AG20443 (cell line): Measurements from ENCODE around the gene ANGPTL7.
"Not testable (repeated sequence)": the region's sequence is repeated elsewhere in the genome, so short reads cannot be mapped to it uniquely, and the experiment has no call there.

Experiments used
- DNase-seq: peaks from one replicate; pipeline ENCODE4 v3.0.0; 2012; ENCODE audit warnings: low spot score, mixed read lengths

ANGPTL7 gene, protein sequence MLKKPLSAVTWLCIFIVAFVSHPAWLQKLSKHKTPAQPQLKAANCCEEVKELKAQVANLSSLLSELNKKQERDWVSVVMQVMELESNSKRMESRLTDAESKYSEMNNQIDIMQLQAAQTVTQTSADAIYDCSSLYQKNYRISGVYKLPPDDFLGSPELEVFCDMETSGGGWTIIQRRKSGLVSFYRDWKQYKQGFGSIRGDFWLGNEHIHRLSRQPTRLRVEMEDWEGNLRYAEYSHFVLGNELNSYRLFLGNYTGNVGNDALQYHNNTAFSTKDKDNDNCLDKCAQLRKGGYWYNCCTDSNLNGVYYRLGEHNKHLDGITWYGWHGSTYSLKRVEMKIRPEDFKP

DNA sequence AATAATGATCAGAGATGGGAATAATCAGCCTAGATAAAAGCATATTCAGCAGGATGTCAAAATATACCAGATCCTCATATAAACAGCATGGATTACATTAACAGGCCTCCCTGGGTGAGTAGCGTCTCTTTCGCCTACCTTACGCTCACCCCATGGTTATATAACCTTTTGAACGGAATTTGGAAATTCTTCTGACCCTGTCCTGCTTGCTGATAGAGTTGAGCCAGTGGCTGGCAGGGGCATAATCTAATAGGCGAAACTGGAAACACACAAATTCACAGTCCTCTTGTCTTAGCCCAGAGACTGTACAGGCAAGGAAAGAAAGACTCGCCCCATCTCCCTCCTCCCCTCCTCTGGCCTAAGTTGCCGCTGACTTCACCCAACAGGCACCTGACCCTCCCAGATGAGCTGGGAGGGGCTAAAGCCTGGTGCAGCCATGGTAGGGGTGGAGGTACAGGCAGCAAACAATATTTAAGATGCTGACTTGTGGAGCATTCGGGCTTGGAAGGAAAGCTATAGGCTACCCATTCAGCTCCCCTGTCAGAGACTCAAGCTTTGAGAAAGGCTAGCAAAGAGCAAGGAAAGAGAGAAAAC lies at the start of gene ANGPTL7:
TSS of gene ANGPTL7 (plus strand) at position 498 of the 594 bp plus-strand sequence. CDS start 225 bp downstream, outside the sequence.
- DNase-seq, result no peak

DNA sequence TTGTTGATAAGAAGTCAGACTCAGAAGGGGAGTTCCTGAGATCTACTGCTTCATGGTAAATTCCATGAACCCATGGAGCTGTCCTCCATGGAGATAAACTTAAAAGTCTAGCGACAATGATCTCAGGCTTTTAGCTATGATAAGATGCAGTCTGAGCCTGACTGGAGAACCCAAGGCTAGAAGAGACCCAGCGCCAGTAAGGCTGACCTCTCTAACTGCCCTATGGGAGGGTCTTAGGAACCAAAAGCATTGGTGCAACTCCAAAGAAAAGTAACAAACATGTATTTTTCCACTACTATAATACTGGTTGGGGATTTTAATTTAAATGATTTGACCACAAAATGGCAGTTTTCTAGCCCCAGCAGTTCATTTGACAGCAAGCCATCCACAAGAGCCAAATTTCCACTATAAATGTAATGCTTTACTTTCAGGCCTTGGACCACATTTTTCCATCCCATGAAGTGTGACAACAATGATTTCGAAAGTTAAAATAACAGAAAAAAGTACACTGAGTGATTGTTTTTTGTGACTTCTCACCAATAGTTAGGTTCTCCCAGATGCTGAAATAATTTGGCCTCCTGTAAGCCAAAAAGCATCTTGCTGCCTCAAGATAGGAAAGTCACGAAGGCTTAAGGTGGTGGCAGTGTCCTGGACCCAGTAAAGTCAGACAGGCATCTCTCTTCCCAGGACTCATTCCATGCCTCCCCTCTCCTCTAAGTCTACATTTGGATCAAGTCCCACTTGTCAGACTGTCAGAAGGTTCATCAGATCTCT lies 46.4 kb upstream of the ANGPTL7 start:
- no peak for DNase-seq

DNA sequence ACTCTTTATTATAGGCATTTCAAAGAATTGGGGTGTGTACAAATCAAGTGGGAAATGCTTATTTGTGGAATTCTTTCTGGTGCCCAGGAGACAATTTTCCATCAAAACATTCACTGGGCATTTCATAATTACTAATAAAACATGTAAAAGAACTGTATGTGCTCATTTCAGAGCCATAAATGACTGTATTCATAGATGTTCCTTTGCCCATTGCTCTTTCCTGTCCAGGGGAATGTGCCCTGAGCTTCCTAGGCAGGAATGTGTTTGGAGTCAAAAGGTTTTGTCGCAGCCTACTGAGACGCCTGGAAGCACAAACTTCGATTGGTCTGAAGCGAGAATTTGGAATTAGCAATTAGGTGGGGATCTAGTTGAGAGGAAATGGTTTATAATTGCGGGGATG lies 45.8 kb upstream of the ANGPTL7 start:
- DNase-seq, result no peak

DNA sequence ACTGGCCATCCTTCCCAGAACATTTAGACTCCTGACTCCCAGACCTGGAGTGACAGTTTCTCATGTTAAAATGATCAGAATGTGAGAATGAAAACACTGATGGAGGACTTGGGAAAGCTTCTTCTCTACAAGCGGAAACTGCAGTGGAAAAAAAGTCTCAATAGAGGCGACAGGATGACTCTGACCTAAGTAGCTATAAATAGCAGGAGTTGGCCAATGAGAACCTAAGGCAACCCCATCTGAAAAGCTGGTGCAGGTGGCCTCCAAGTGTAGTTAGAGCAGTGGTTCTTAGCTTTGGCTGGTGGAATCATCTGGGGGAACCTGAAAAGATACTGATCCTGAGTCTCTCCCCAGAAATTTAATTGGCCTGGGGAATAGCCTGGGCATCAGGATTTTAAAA lies 45.2 kb upstream of the ANGPTL7 start:
- no peak for DNase-seq

DNA sequence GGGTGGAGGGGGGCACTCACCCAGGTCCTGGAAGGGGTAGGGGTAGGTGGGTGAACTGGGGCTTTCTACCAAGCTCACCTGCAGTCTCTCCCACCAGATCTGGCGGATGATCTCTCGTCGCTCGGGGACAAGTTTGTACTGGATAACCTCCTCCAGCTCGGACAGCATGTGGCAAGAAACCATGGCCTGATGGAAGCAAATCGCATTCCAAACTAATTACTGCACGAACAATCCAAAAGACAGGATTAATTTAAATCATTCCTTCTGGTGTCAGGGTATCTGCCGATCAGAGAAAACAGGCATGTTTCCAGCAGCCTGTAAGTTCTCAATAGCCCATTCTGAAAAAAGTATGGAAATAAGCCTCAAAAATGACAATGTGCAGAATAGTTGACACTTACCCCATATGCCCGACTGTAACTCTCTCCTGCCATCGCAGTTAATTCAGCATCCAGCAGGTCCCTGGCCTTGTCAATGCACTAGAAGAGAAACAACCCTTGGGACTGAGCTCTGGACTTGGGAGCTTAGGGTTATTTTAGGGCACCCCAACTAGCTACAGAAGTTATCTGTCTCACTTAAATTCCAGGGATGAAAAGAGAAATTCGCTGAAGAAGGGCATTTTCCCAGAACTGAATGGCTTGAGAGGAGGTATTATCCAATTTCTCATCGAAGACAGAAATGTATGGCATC lies 44.4 kb upstream of the ANGPTL7 start:
- no peak for DNase-seq

DNA sequence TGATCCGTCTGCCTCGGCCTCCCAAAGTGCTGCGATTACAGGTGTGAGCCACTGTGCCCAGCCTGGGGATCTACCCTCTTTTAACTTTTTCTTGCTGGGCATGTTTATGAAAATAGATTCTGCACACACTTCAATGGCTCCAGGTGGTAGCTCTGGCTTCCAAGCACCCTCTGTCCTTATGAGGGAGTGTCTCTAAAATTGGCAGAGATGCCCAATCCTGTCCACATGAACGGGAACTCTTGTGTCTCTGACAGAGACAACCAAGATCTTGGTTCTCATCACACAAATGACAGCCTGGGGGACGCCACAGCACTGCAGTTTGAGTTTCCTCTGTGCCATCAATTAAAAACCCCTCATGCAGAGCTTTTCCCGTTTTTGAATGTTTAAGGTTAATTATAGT lies 43.4 kb upstream of the ANGPTL7 start:
- DNase-seq, result no peak

DNA sequence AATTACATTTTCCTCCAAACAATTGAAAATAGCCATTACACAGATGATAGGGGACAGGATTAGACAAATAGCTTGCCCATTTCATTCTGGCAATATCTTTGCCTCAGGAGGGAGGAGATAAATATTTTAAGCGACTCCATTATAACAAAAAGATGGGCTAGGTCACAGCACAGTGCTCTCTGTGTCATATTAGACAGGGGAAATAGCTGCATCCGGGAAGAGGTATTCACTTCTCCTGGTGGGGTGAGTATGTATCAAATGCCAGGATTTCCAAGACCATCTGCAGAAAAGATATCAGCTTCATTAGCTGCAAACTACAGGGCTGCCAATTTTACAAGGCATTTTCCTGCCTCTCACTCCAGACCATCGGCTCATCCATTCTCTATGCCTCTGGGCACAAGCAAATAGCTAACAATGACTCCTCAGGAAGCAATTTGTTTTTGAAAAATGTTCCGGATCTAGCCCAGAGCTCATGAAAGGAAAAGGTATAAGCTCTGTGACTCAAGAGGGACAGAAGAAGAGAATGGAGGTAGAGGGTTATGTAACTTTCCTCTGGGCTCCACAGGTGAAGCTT lies 41.9 kb upstream of the ANGPTL7 start:
- DNase-seq, result no peak

DNA sequence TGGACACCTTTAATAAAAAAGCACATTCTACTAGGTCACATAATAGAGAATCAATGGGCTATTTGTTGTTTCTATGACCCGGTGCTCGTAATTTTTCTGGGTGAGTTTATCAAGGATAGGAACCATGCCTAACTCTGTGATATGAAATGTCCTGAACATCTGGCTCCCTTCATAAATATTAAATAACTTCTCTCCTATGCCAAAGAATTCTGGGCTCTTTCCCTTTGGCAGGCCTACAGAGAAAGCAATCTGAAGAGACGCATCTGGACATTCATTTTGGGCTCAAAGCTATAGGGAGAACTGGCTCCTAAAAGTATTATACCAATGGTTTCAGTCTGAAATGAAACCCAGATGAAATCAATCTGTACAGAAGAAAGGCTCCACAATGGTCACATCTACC lies 38.8 kb upstream of the ANGPTL7 start:
- no peak for DNase-seq

DNA sequence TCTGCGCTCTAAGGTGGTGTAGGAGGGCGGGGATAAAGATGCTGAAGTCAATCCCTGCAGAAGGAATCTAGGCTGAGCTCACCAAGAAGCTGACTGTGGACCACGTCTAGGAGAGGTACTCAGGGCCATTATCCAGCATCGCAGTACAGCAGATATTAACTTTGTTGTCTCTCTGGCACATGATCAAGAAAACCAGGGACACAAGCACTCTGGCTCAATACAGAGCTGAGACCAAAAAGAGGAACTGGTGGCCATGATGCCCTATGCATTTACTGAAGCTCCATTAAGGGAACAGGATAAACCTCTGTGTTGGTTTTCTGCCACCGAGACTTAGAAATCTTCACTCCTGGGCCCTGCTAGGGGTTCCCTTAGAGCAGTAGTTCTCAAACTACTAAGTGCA lies 38.0 kb upstream of the ANGPTL7 start:
- no peak for DNase-seq

DNA sequence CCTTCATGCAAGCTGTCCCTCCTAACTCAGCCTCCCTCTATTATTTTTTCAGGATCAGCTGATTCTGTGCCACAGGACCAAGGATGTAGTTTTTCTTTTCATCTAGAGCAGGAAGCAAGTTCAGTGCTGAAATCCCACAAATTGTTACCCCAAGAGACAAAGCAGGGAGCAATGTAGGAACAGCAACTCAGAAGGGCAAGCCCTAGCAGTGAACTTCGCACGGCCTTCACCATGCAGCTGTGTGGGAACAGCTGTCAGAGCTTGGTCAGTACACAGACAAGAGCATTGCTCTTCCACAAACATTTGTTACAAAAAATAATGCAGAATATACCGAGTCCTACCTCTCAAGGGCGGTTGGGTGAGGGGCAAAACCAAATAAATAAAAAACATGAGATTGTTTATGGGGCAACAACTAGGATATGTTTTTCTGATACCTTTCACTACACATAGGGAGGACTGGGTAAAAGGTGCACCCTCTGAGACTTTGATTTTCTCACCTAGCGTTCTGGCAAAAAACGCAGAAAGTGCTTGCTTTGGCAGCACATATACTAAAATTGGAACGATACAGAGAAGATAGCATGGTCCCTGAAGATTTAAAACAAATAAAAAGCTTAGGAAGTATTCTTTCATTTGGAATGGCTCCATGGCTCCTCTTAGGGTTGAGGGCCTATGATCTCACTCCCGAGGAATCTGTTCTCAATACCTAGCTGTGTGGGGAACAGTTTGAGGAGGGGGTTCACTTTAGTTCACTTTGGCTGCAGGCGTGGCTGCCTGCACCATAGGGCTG lies 37.1 kb upstream of the ANGPTL7 start:
- DNase-seq, result no peak

DNA sequence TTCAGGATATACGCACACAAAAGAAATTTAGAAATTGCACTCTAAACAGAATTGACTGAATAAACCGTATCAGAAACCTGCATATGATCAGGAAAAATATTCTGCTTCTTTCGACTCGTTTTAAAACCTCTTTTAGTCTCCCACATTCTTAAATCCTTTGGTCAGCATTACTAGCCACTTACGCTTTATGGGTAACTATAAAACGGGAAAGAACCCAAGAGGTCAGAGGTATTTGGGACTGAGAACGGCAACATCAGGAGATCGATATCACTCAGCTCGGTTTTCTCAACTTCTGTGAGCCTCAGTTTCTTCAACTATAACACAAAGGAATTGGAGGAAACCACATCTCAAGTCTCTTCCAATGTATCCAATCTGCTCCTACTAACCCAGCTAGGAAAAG lies 36.4 kb upstream of the ANGPTL7 start:
- no peak for DNase-seq

DNA sequence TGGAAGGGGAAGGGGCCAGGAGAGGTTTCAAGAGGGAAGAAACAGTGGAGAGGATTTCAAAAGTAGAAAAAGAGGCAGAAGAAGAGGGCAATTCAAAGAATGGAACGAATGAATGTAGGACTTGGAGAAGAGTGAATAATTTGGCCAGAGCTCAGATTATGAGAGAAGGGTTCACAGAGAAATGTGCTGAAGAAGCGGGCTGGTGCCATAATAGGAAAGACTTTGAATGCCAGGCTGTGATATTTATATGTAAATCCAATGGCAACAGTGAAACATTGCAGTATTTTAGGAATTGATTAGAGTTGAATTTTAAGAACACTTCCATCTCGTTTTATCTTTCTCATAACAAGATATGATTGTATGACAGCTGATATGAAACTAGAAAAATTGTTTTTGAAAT lies 36.0 kb upstream of the ANGPTL7 start:
- no peak for DNase-seq

DNA sequence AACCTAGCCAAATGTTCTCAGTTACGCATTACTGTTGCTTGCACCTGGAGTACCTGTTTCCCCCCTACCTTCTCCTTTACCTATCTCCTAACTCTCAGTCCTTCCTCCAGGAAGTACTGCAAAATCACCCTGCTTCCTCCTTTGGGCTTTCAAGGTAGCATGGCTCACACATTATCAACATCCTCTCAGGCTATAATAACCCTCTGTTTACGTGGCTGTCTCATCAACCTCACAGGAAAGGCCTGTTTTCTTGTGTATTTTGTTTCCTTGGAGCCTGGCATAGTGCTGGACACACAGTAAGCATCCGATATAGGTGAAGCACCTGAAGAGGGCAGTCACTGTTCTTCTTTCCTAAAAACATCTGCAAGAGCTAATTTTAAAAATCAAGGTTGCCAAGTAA lies 32.7 kb upstream of the ANGPTL7 start:
- DNase-seq, result no peak

DNA sequence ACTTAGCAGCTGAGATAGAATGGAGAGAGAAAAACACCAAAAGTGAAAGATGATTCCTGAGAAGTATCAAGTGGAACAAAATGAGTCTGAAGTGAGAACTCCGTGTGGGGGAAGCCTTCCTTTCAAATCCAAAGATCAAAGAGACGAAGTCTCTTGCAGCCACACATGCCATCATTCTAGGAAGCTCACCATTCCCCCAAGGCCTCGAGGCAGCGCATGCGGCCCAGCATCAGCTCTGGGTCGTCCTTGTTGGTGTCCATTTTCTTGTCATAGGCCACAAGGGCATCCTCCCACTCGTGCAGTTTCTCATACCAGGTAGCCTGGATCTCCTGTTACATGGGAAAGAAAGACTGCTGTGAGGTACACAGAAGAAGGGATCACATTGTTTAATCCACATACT lies 32.2 kb upstream of the ANGPTL7 start:
- no peak for DNase-seq

DNA sequence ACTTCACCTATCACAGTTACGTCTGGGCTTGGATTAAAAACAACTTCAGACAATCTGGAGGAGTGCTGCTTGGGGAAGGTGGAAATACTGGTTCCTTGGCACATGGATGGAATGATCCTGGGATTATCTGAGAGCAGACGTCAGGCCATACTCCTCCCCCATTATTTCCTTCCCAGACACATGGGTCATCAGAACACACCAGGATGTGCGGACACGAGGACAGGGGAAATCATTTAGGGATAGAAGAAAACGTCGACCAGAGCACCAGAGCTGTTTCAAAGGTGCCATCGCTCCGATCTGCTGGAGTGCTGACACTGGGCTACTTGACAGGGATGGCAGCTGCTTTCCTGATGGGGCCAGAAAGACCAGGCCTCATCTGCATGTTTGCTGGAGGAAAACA lies 31.8 kb upstream of the ANGPTL7 start:
- no peak for DNase-seq

DNA sequence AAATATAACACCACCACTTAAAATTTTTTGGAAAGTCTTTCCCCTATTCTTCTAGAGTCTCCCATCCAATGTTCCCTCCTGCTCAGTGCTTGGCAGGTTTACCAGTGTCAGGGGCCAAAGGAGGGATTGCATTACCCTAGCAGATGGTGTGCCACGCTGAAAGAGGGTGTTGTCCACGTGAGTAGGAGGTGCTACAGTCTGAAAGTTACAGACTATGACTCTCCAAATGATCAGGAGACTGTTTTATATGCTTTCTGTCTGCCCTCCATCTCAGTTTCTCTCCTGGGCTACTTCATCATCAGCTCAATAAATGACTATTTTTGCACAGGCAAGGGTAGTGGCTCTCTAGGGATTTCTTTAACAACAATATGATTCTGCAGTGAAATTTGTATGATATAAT lies 31.3 kb upstream of the ANGPTL7 start:
- peak; percentile 70 for DNase-seq

DNA sequence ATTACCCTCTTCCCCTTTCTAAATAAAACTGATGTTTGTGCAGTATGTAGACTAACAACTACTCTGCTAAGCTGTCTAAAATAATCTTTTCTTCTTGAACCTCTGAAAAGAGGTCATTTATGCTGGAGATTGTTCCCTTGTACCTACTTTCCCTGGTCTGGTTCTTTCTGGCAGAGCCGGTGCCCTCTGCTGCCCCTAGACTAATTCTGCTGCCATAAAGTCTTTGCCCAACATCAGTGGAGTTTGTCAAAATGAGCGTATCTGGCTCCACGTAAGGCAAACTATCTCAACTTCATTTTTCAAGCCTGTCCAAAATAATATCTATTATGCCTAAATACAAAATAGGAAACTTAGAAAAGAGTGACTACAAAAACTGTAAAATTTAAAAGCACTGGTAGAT lies 30.9 kb upstream of the ANGPTL7 start:
- DNase-seq, result no peak

DNA sequence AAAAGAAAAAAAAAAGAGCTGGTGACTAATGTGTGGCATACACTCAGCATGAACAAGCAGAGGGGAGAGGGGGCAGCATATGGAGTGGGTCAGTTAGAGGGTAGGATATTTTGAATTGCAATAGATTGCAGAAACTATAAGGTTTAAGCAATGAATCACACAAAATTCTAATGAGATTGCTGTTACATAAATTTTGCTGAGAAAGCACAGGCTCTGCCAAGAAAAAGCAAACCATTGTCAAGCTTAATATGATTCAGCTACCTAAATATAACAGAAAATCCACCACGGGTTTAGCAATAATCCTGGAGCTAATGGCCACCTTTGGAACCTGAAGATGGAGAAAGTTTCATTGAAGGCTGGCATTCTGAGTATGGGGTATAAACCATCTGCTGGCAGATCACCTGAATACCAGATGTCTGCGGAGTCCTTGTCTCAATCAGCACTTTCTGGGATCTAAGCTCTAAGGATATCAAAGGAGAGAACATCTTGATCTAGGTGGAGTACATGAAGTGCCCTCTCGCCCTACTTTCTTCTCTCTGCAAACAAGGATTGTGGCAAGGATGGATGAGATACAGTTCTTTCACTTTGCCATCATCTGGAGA lies 30.3 kb upstream of the ANGPTL7 start:
- peak; percentile 85 for DNase-seq

DNA sequence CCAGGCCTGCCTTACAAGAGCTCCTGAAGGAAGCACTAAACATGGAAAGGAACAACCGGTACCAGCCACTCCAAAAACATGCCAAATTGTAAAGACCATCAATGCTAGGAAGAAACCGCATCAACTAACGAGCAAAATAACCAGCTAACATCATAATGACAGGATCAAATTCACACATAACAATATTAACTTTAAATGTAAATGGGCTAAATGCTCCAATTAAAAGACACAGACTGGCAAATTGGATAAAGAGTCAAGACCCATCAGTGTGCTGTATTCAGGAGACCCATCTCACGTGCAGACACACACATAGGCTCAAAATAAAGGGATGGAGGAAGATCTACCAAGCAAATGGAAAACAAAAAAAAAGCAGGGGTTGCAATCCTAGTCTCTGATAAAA lies 26.4 kb upstream of the ANGPTL7 start:
- DNase-seq, result not testable (repeated sequence)

DNA sequence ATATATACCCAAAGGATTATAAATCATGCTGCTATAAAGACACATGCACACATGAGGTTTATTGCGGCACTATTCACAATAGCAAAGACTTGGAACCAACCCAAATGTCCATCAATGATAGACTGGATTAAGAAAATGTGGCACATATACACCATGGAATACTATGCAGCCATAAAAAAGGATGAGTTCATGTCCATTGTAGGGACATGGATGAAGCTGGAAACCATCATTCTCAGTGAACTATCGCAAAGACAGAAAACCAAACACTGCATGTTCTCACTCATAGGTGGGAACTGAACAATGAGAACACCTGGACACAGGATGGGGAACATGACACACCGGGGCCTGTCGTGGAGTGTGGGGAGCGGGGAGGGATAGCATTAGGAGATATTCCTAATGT lies 22.4 kb upstream of the ANGPTL7 start:
- not testable (repeated sequence) for DNase-seq

DNA sequence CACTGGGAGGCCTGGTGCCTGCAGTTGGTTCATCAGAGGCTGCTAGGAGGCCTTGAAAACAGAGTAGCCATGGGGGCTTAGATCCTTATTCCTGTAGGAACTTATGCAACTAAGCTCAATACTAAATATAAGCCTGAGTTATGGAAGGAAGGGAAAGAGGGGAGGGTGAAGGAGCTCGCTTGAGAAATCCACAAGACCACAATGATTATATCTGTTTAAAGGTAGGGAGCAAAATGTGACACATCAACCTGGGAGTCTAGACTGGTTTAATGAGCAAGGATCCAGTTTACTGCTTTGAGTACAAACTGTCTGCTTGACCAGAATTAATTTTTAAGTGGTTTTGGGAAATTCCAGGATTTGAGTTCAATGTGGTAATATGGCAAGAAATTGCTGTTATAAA lies 20.4 kb upstream of the ANGPTL7 start:
- DNase-seq, result no peak
